Measurements from ENCODE around the gene TBC1D22B. TPM values are rescaled to one million over a fixed set of nuclear protein-coding genes. Genes with fewer than 3 reads are reported as not detected.

The TBC1D22B gene
- total and polyA plus RNA-seq, 2 of the 13 experiments (the other 11 are each of a cell fraction or from before 2014, with no cell fraction given), result 9.7 to 12.9 TPM

DNA sequence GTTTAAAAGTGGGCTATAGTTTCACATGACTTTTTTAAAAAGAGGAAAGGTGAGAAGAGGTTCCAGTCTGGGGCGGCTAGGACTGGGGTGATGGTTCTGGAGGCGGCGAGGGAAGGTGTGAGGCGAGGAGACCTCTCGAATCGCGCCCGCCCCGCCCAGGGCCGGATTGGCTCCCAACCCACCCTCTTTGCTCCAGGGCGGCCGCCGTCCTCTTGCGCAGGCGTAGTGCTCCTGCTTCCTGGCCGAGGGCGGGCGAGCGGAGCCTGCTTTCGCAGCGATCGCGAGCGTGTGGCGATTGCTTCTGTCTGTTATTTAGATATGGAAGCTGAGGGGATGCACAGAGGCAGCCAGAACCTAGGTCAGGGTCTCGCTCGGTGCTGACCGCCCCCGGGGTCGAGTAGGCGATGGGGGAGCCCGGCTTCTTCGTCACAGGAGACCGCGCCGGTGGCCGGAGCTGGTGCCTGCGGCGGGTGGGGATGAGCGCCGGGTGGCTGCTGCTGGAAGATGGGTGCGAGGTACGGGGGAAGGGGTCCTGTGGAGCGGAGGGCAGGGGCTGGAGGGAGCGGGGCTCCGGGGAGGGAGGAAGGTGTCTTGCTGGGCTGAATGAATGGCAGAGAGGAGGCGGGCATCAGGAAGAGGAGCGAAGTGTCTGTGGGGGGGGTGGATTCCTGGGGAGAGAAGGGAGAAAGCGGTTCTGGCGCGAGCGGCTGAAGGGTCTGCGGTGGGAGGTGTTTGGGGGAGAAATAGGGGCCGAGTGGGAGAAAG is 96.4 kb downstream of the TBC1D22B start, which contains the start of gene RNF8 (continued):
- TF ChIP-seq, protein P1, sequence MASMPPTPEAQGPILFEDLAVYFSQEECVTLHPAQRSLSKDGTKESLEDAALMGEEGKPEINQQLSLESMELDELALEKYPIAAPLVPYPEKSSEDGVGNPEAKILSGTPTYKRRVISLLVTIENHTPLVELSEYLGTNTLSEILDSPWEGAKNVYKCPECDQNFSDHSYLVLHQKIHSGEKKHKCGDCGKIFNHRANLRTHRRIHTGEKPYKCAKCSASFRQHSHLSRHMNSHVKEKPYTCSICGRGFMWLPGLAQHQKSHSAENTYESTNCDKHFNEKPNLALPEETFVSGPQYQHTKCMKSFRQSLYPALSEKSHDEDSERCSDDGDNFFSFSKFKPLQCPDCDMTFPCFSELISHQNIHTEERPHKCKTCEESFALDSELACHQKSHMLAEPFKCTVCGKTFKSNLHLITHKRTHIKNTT (CRISPR knock-in tag; IDR thresholded peaks at IDR 0.05), result no peak
- TF ChIP-seq, protein P2, sequence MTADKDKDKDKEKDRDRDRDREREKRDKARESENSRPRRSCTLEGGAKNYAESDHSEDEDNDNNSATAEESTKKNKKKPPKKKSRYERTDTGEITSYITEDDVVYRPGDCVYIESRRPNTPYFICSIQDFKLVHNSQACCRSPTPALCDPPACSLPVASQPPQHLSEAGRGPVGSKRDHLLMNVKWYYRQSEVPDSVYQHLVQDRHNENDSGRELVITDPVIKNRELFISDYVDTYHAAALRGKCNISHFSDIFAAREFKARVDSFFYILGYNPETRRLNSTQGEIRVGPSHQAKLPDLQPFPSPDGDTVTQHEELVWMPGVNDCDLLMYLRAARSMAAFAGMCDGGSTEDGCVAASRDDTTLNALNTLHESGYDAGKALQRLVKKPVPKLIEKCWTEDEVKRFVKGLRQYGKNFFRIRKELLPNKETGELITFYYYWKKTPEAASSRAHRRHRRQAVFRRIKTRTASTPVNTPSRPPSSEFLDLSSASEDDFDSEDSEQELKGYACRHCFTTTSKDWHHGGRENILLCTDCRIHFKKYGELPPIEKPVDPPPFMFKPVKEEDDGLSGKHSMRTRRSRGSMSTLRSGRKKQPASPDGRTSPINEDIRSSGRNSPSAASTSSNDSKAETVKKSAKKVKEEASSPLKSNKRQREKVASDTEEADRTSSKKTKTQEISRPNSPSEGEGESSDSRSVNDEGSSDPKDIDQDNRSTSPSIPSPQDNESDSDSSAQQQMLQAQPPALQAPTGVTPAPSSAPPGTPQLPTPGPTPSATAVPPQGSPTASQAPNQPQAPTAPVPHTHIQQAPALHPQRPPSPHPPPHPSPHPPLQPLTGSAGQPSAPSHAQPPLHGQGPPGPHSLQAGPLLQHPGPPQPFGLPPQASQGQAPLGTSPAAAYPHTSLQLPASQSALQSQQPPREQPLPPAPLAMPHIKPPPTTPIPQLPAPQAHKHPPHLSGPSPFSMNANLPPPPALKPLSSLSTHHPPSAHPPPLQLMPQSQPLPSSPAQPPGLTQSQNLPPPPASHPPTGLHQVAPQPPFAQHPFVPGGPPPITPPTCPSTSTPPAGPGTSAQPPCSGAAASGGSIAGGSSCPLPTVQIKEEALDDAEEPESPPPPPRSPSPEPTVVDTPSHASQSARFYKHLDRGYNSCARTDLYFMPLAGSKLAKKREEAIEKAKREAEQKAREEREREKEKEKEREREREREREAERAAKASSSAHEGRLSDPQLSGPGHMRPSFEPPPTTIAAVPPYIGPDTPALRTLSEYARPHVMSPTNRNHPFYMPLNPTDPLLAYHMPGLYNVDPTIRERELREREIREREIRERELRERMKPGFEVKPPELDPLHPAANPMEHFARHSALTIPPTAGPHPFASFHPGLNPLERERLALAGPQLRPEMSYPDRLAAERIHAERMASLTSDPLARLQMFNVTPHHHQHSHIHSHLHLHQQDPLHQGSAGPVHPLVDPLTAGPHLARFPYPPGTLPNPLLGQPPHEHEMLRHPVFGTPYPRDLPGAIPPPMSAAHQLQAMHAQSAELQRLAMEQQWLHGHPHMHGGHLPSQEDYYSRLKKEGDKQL (CRISPR knock-in tag; IDR thresholded peaks at IDR 0.05; ENCODE audit: low read depth), result no peak
- peak; percentile 59; the same call in 1 of the 2 replicates for TF ChIP-seq RXRB (CRISPR knock-in tag; IDR thresholded peaks at IDR 0.05; ENCODE audit: borderline replicate concordance)
- TF ChIP-seq RBM39 (IDR thresholded peaks at IDR 0.05; ENCODE audit: low read depth, low read length, poor library complexity, severe bottlenecking), result no peak
- peak; percentile 96 for TF ChIP-seq ZNF501 (CRISPR knock-in tag; IDR thresholded peaks at IDR 0.05)
- TF ChIP-seq, protein P3, sequence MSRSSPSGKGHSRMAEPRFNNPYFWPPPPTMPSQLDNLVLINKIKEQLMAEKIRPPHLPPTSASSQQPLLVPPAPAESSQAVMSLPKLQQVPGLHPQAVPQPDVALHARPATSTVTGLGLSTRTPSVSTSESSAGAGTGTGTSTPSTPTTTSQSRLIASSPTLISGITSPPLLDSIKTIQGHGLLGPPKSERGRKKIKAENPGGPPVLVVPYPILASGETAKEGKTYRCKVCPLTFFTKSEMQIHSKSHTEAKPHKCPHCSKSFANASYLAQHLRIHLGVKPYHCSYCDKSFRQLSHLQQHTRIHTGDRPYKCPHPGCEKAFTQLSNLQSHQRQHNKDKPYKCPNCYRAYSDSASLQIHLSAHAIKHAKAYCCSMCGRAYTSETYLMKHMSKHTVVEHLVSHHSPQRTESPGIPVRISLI (CRISPR knock-in tag; IDR thresholded peaks at IDR 0.05; ENCODE audit: borderline replicate concordance), result no peak
- TF ChIP-seq EP300 (IDR thresholded peaks at IDR 0.05; ENCODE audit: low read depth in 2 of 2, low read length in 2 of 2), result 0 out of 4 replicates have a peak, but pooled peaks of 1 of the 2 experiments have one; percentile 32
- no peak; the same call in 1 of the 2 replicates for TF ChIP-seq EP300 (CRISPR knock-in tag; IDR thresholded peaks at IDR 0.05; ENCODE audit: borderline replicate concordance)
- TF ChIP-seq, protein P4, sequence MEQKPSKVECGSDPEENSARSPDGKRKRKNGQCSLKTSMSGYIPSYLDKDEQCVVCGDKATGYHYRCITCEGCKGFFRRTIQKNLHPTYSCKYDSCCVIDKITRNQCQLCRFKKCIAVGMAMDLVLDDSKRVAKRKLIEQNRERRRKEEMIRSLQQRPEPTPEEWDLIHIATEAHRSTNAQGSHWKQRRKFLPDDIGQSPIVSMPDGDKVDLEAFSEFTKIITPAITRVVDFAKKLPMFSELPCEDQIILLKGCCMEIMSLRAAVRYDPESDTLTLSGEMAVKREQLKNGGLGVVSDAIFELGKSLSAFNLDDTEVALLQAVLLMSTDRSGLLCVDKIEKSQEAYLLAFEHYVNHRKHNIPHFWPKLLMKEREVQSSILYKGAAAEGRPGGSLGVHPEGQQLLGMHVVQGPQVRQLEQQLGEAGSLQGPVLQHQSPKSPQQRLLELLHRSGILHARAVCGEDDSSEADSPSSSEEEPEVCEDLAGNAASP (CRISPR knock-in tag; IDR thresholded peaks at IDR 0.05; ENCODE audit: borderline replicate concordance), result no peak; the same call in 1 of the 2 replicates
- TF ChIP-seq GPN1 (CRISPR knock-in tag; IDR thresholded peaks at IDR 0.05; ENCODE audit: borderline replicate concordance), result no peak
- no peak for TF ChIP-seq ZNF17 (CRISPR knock-in tag; IDR thresholded peaks at IDR 0.05)
- TF ChIP-seq ZBTB8A (CRISPR knock-in tag; IDR thresholded peaks at IDR 0.05; ENCODE audit: borderline replicate concordance, low read depth), result no peak; the same call in 1 of the 2 replicates
- no peak for TF ChIP-seq ZBTB1 (CRISPR knock-in tag; IDR thresholded peaks at IDR 0.05; ENCODE audit: borderline replicate concordance)
- peak; percentile 83 for TF ChIP-seq TBX2 (CRISPR knock-in tag; IDR thresholded peaks at IDR 0.05; ENCODE audit: borderline replicate concordance)
- TF ChIP-seq KAT8 (CRISPR knock-in tag; IDR thresholded peaks at IDR 0.05), result peak; percentile 77
- TF ChIP-seq, protein P5, sequence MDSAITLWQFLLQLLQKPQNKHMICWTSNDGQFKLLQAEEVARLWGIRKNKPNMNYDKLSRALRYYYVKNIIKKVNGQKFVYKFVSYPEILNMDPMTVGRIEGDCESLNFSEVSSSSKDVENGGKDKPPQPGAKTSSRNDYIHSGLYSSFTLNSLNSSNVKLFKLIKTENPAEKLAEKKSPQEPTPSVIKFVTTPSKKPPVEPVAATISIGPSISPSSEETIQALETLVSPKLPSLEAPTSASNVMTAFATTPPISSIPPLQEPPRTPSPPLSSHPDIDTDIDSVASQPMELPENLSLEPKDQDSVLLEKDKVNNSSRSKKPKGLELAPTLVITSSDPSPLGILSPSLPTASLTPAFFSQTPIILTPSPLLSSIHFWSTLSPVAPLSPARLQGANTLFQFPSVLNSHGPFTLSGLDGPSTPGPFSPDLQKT (CRISPR knock-in tag; IDR thresholded peaks at IDR 0.05; ENCODE audit: borderline replicate concordance), result no peak

Measured in HepG2 (cell line).